RWPE2 (cell line): ENCODE results near the gene MMP19.

Experiments used
- ATAC-seq: fragments of 200-7000 bp; cut with Tn5 transposase; 3 replicates; pipeline ENCODE4 v1.9.1; 2021; ENCODE audit warnings: low read depth
- DNase-seq: peaks from one replicate; pipeline ENCODE4 v3.0.0-alpha.2; 2020; ENCODE audit warnings: low spot score
- H3K27ac ChIP-seq: fragments of 450-650 bp; 2 replicates; pipeline ENCODE4 v1.5.1; 2017; ENCODE audit warnings: mild to moderate bottlenecking; ENCODE audit not compliant: poor library complexity, severe bottlenecking
- H3K27me3 ChIP-seq: fragments of 250-450 bp; sonication (Bioruptor Pico); 2 replicates; pipeline ENCODE4 v1.5.1; 2021; ENCODE audit warnings: mild to moderate bottlenecking, moderate library complexity; ENCODE audit not compliant: insufficient read depth, poor library complexity, severe bottlenecking
- H3K36me3 ChIP-seq: fragments of 250-450 bp; sonication (Bioruptor Pico); 2 replicates; pipeline ENCODE4 v1.5.1; 2020; ENCODE audit warnings: low read depth, mild to moderate bottlenecking, moderate library complexity
- H3K4me1 ChIP-seq: fragments of 250-450 bp; sonication (Bioruptor Pico); 2 replicates; pipeline ENCODE4 v1.5.1; 2021; ENCODE audit warnings: mild to moderate bottlenecking, moderate library complexity; ENCODE audit not compliant: insufficient read depth, poor library complexity, severe bottlenecking
- H3K4me3 ChIP-seq: fragments of 250-450 bp; sonication (Bioruptor Pico); 2 replicates; pipeline ENCODE4 v1.5.1; 2021; ENCODE audit warnings: mild to moderate bottlenecking, moderate library complexity; ENCODE audit not compliant: severe bottlenecking
- H3K9me3 ChIP-seq: fragments of 250-450 bp; sonication (Bioruptor Pico); 2 replicates; pipeline ENCODE4 v1.5.1; 2021; ENCODE audit warnings: mild to moderate bottlenecking, moderate library complexity; ENCODE audit not compliant: severe bottlenecking
- CTCF ChIP-seq: fragments of 450-650 bp; IDR thresholded peaks from one replicate; pipeline ENCODE4 v1.5.1; 2017; ENCODE audit warnings: mild to moderate bottlenecking, moderate library complexity; ENCODE audit not compliant: poor library complexity, severe bottlenecking

The MMP19 gene

GRCh38 chr12:55812088-55812487, 30.6 kb downstream of the MMP19 start:
- Histone ChIP-seq H3K4me3 (no peak overlapping the region), H3K4me1 (peaks cover 9% of the 10 kb centered on the region), H3K9me3 (no peaks in the 10 kb centered on the region), H3K27me3 (no peaks in the 10 kb centered on the region), H3K27ac (no peak overlapping the region), H3K36me3 (peaks cover 75% of the 10 kb centered on the region)
- DNase-seq (no peak), ATAC-seq (no peak)
- no peak for TF ChIP-seq CTCF

- ATAC-seq: no peak
- no peak for TF ChIP-seq CTCF
- H3K4me1 ChIP-seq: no peaks in the 10 kb centered on the region
- no peaks in the 10 kb centered on the region for H3K9me3 ChIP-seq
- DNase-seq: no peak
- no peak overlapping the region for H3K4me3 ChIP-seq
- H3K27ac ChIP-seq: no peak overlapping the region
- H3K27me3 ChIP-seq: no peaks in the 10 kb centered on the region
- H3K36me3 ChIP-seq: peaks cover 72% of the 10 kb centered on the region
Observed at GRCh38 chr12:55809274-55809673, 33.5 kb downstream of the MMP19 start.

- TF ChIP-seq CTCF: no peak
- DNase-seq: no peak
- ATAC-seq: no peak
- no peaks in the 10 kb centered on the region for H3K4me1 ChIP-seq
- peaks cover 73% of the 10 kb centered on the region for H3K36me3 ChIP-seq
- H3K9me3 ChIP-seq: no peaks in the 10 kb centered on the region
- H3K4me3 ChIP-seq: no peak overlapping the region
- no peak overlapping the region for H3K27ac ChIP-seq
- H3K27me3 ChIP-seq: no peaks in the 10 kb centered on the region
Observed at GRCh38 chr12:55806982-55807381, 35.8 kb downstream of the MMP19 start.

GRCh38 chr12:55797550-55797949, 45.2 kb downstream of the MMP19 start:
- no peak for TF ChIP-seq CTCF
- H3K27ac ChIP-seq: no peak overlapping the region
- DNase-seq (no peak), ATAC-seq (no peak)
- no peaks in the 10 kb centered on the region for H3K9me3 ChIP-seq
- H3K4me1 ChIP-seq: no peaks in the 10 kb centered on the region
- H3K36me3 ChIP-seq: peaks cover 99% of the 10 kb centered on the region
- no peaks in the 10 kb centered on the region for H3K27me3 ChIP-seq
- no peak overlapping the region for H3K4me3 ChIP-seq

GRCh38 chr12:55797068-55797467, 45.7 kb downstream of the MMP19 start:
- Histone ChIP-seq H3K27me3 (no peaks in the 10 kb centered on the region), H3K27ac (no peak overlapping the region), H3K4me1 (no peaks in the 10 kb centered on the region), H3K4me3 (no peak overlapping the region), H3K36me3 (peaks cover 94% of the 10 kb centered on the region), H3K9me3 (no peaks in the 10 kb centered on the region)
- ATAC-seq (no peak), DNase-seq (no peak)
- peak; percentile 39 for TF ChIP-seq CTCF
